Measurements from ENCODE around the gene DCAF11.

DNA sequence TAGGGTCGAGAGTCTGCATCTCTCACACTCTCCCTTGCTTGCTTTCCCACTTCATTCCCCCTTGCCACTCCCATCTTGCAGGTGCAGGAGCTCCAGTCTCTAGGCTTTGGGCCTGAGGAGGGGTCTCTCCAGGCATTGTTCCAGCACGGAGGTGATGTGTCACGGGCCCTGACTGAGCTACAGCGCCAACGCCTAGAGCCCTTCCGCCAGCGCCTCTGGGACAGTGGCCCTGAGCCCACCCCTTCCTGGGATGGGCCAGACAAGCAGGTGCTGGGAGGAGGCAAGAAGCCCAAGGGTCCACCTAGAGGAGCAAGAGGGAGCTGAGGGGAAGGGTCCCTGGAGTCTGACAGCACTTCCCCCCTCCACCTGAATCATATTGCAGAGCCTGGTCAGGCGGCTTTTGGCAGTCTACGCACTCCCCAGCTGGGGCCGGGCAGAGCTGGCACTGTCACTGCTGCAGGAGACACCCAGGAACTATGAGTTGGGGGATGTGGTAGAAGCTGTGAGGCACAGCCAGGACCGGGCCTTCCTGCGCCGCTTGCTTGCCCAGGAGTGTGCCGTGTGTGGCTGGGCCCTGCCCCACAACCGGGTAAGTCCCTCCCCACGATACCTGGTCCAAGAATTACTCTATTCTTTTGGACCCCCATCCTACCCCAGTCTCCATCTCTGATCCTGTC lies 37.0 kb downstream of the DCAF11 start:
- no peak for TF ChIP-seq EZH2 (conservative IDR thresholded peaks at IDR 0.05; ENCODE audit: low read depth, low read length)
- TF ChIP-seq HCFC1 (IDR thresholded peaks at IDR 0.05; ENCODE audit: low read depth, low read length) = no peak
- no peak for TF ChIP-seq SP2 (CRISPR knock-in tag; IDR thresholded peaks at IDR 0.05)
- no peak for TF ChIP-seq CREB1 (IDR thresholded peaks at IDR 0.05)
- no peak for TF ChIP-seq CREB1 (CRISPR knock-in tag; IDR thresholded peaks at IDR 0.05)
